ENCODE data around the gene SSH3.

SSH3 gene

GRCh38 chr11:67349928-67350465 lies 46.7 kb downstream of the SSH3 start:
- DNase-seq: no peak

GRCh38 chr11:67351275-67352005 lies 48.1 kb downstream of the SSH3 start:
- peak; percentile 74 for DNase-seq

DNA sequence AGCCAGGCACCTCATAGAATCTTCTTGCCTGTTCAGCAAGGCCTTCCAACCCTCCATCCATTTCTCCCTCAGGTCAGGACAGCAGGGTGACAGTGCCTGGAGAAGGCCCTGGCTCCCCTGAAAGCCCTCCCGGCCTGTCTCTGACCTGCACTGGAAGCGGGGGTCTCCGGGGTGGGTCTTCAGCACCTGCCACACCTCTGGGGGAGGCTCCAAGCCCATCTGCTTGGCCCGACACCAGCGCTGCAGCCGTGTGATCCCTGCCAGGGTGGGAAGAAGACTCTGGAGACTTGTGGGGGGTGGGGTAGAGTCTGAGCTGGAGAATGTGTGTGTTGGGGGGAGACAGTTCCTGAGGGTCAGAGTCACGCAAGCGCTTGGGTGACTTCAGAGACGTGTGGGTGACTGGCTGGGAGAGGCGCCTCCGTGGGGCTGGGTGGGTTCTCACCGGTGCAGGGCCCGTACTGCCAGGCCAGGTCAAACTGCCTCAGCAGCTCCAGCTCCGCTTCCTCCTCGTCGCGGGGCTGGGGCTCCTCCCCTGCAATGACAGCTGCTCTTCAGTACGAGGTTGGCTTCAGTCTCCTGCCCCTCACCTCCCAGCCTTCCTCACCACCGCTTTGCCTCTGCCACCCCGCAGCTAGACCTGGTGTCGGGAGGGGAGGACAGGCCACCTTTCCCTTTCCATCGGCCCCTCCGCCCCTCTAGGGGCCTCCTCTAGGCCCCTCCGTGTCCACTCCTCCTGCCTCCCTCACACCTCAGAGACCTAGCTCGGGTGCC lies 49.4 kb downstream of the SSH3 start:
- DNase-seq: peak; percentile 48

- peak; percentile 96 for DNase-seq
Measured at GRCh38 chr11:67353317-67354074, 50.2 kb downstream of the SSH3 start, which contains the start of gene POLD4. TSS of gene POLD4 (minus strand) at chr11:67353546. CDS start at chr11:67353399, 147 bp downstream.

DNA sequence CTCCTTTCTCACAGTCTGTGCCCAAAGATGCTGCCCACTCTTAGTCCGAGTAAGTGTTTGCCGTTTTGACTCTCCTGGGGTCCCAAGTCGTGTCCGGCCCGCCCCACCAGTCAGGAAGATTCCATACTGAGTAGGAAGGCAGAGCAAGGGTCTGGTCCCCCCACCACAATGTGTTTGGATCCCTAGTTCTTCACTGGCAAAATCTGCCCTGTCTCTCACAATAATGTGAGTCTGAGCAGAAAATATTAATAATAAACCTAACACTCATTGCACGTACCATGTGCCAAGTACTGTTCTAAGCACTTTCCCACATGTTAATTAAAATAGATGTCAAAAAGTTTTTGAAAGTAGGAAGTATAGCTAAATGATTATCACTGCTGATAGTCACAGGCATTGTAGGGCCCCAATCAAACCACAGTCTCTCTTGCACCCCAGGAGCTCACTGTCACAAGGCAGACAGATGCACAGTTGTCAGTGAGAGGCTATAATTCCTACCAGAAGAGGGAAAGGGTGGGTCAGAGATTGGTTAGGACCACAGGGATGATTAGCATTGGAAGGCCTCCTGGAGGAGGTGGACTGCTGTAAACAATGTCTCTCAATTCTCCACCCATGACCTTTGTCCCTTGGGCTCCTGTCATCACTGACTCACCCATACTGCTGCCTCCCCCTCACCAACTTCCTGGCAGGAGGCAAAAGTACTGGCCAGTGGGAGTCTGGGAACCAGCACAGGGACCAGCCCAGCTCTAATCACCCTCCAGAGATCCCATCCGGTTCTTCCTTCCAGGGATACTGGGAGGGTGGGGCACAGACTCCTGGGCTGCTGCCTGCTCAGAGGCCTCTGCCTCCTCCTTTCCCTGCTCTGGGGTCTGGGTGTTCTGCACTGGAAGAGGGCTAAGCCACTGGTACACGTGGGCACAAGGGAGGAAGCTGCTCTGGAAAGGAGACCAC lies 51.0 kb downstream of the SSH3 start:
- DNase-seq: no peak

GRCh38 chr11:67355023-67355793 lies 51.9 kb downstream of the SSH3 start:
- no peak for DNase-seq

- DNase-seq: no peak
Measured at GRCh38 chr11:67355794-67356386, 52.6 kb downstream of the SSH3 start.

- DNase-seq: no peak
Measured at GRCh38 chr11:67356387-67356863, 53.1 kb downstream of the SSH3 start.

- DNase-seq: peak; percentile 81
Measured at GRCh38 chr11:67356864-67357561, 53.7 kb downstream of the SSH3 start.

DNA sequence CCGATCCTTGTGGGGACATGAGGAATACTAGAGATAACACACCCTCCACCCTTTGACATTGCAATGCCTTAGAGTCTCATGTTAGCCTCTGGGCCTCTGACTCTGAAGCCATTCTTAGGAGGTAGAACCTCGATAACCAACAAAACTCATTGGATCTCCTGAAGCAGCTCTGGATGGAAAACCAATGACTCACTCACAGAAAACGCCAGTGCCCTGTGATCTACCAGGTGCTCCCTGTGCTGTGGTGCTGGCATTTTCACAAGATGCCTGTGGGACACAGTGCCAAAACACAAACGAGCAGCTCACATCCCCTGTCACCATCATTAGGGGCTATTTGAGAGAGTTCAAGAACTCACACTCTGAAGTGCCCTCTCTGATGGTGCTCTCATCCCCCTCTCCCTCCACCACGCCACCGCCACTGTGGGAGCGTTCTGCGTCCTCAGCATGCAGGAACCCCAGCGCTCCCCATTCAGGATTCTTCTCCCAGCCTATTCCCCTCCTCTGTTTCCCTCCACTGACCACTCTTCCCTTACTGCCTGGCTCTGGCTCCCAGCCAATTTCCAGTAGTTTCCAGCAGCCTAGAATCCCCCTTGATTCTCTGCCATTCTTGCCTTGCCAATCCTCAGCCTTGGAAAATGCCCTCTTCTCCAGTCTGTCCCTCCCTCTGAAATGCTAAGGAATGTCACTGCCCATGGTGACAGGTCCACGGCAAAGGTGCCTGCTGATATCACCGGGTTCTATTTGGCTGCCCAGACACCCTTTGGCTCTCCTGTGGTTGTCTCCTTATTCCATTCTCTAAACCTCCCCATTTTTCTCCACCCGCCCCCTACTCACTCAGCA lies 54.7 kb downstream of the SSH3 start:
- no peak for DNase-seq
